Fibroblast of lung (primary cell): ENCODE results near the gene ZNF688. TPM values are rescaled to one million over a fixed set of nuclear protein-coding genes. Genes with fewer than 3 reads are reported as not detected.

ENCODE experiments used
- DNase-seq, 2 donors: peaks; one replicate each; pipeline versions ENCODE4 v3.0.0 to v3.0.0-alpha.2; 2010; ENCODE audit warnings: low read depth in 2 of 2
- H2AFZ ChIP-seq: 2 replicates; pipeline ENCODE4 v1.5.1; 2012; ENCODE audit warnings: low read length, control low read depth, inconsistent platforms
- H3K27ac ChIP-seq: 2 replicates; pipeline ENCODE4 v1.5.1; 2011; ENCODE audit warnings: low read length, control low read depth; ENCODE audit not compliant: insufficient read depth
- H3K27me3 ChIP-seq: 2 replicates; pipeline ENCODE4 v1.5.1; 2011; ENCODE audit warnings: mild to moderate bottlenecking, low read length; ENCODE audit not compliant: control insufficient read depth, insufficient read depth
- H3K36me3 ChIP-seq: 2 replicates; pipeline ENCODE4 v1.5.1; 2011; ENCODE audit warnings: low read length; ENCODE audit not compliant: control insufficient read depth, insufficient read depth
- H3K4me1 ChIP-seq: 2 replicates; pipeline ENCODE4 v1.5.1; 2011; ENCODE audit warnings: low read length; ENCODE audit not compliant: control insufficient read depth, insufficient read depth; ENCODE audit errors: extremely low read depth
- H3K4me2 ChIP-seq: 2 replicates; pipeline ENCODE4 v1.5.1; 2011; ENCODE audit warnings: low read length, control low read depth; ENCODE audit not compliant: insufficient read depth; ENCODE audit errors: extremely low read depth
- H3K4me3 ChIP-seq, 4 experiments: fragments of 200-600 bp in 1 of 4; sonication (generic) in 1 of 4; replicated peaks in 1 of 4; 2 replicates each; pipeline ENCODE4 v1.5.1; 2011 to 2016; ENCODE audit warnings: low read length in 4 of 4, low read depth in 3 of 4, mild to moderate bottlenecking in 3 of 4, control low read depth in 2 of 4, inconsistent platforms in 1 of 4, mixed read lengths in 1 of 4; ENCODE audit not compliant: insufficient read depth in 1 of 4; ENCODE audit errors: control extremely low read depth in 1 of 4
- H3K79me2 ChIP-seq: 2 replicates; pipeline ENCODE4 v1.5.1; 2012; ENCODE audit warnings: mild to moderate bottlenecking, low read length, inconsistent platforms; ENCODE audit not compliant: control insufficient read depth, insufficient read depth
- H3K9ac ChIP-seq: 2 replicates; pipeline ENCODE4 v1.5.1; 2011; ENCODE audit warnings: mild to moderate bottlenecking, low read length, control low read depth; ENCODE audit not compliant: insufficient read depth
- H3K9me3 ChIP-seq: 2 replicates; pipeline ENCODE4 v1.5.1; 2012; ENCODE audit warnings: low read depth, low read length; ENCODE audit not compliant: control insufficient read depth, insufficient read depth
- H4K20me1 ChIP-seq: 2 replicates; pipeline ENCODE4 v1.5.1; 2011; ENCODE audit warnings: low read length; ENCODE audit not compliant: control insufficient read depth, insufficient read depth; ENCODE audit errors: extremely low read depth
- CTCF ChIP-seq, 2 donors: IDR thresholded peaks in 1 of 2; conservative IDR thresholded peaks in 1 of 2; 1 replicate in 1 of 2; 2 replicates in 1 of 2; pipeline ENCODE4 v1.5.1; 2011 to 2012; ENCODE audit warnings: low read length in 2 of 2, control low read depth in 1 of 2, inconsistent platforms in 1 of 2, low read depth in 1 of 2, mild to moderate bottlenecking in 1 of 2
- EZH2 ChIP-seq: IDR thresholded peaks from 2 replicates; pipeline ENCODE4 v1.5.1; 2012; ENCODE audit warnings: low read length, control low read depth, mild to moderate bottlenecking; ENCODE audit errors: missing control alignments
- polyA plus RNA-seq, 2 donors: library from polyadenylated mRNA; depleted of rRNA in 1 of 2; stranded (reverse) in 1 of 2; unstranded in 1 of 2; fragments of >200 nt; gene quantifications; 2 replicates each; pipeline ENCODE4 v1.2.1, GENCODE V29; 2011 to 2012; ENCODE audit warnings: missing spikeins in 1 of 2
- total RNA-seq: library from RNA; depleted of rRNA; stranded (reverse); fragments of >200 nt; gene quantifications from 2 replicates; pipeline ENCODE4 v1.2.1, GENCODE V29; 2014

ZNF688 gene
- total and polyA plus RNA-seq, 2 donors (not counting 1 experiment from before 2014, with no cell fraction given): 3.0 to 12.9 TPM

DNA sequence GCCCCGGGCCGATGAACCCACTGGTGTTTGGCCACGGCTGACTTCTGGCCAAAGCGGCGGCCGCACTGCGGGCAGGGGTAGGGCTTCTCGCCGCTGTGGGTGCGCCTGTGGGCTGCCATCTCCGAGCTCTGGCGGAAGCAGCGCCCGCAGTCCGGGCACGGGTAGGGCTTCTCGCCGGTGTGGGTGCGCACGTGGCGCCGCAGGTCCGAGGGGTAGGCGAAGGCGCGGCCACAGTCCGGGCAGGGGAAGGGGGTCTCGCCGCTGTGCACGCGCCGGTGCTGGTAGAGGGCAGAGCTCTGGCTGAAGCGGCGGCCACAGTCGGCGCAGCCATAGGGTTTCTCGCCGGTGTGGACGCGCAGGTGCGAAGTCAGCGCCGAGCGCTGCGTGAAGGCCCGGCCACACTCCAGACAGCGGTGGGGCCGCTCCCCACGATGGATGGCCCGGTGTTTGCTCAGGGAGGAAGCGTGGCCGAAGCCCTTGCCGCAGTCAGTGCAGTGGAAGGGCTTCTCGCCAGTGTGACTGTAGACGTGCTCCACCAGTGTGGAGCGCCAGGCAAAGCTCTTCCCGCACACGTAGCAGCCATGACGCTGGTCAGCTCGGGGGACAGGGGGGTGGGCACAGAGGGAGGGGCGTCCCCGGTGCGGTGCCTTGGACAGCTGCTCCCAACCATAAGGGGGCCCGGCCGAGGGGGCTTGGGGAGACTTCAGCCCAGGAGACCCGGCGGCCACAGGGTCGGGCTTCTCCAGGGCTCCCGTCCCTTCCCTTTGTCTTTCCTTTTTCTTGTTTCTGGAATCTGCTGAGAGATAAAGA, 16.0 kb downstream of the ZNF688 start:
- Histone ChIP-seq H3K4me2 (no peak overlapping the region), H3K4me3 (no peak overlapping the region), H3K4me1 (no peaks in the 10 kb centered on the region), H2AFZ (no peak overlapping the region), H3K9me3 (no peaks in the 10 kb centered on the region), H3K36me3 (peaks cover 10% of the 10 kb centered on the region), H4K20me1 (no peaks in the 10 kb centered on the region), H3K79me2 (peaks cover 8% of the 10 kb centered on the region), H3K27ac (no peak overlapping the region), H3K27me3 (no peaks in the 10 kb centered on the region), H3K9ac (no peak overlapping the region)
- no peak for DNase-seq
- TF ChIP-seq CTCF (conservative IDR thresholded peaks at IDR 0.05 in 1 of 2, IDR thresholded peaks at IDR 0.05 in 1 of 2; ENCODE audit: low read depth in 1 of 2, low read length in 2 of 2) (no peak), EZH2 (no peak)

DNA sequence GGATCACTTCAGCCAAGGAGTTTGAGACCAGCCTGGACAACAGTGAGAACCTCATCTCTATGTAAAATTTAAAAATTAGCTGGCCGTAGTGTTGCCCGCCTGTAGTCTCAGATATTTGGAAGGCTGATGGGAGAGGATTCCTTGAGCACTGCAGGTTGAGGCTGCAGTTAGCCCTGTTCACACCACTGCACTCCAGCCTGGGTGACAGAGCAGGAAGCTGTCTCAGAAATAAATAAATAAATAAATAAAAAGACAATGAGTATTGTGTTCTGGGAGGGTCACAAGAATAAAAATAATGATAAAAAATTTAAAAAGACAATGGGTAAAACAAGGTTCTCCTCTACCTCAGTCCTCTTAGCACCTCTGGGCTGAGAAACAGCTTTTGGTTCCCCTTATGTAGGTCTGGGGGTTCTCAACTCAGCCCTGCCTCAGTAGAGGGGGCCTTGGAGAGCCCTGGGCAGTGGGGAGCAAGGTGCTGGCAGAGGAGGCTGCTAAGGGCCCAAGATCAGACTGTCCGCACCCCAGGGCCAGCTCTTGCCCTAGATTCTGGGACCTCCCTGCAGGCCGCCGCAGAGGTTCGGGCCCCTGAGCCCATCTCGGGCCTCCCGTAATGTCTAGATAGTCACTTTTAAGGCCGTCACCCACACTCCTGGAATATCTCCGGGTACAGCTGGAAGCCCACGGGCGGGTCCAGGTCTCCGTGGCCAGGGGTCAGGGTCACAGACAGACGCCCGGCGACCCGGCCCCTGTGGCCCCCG, 16.8 kb downstream of the ZNF688 start:
- no peaks in the 10 kb centered on the region for H3K27me3 ChIP-seq
- no peak overlapping the region for H2AFZ ChIP-seq

More for the DNA sequence above, 16.8 kb downstream of the ZNF688 start:
- Histone ChIP-seq H3K4me1 (no peaks in the 10 kb centered on the region), H3K36me3 (peaks cover 10% of the 10 kb centered on the region), H3K27ac (no peak overlapping the region), H3K4me2 (no peak overlapping the region), H3K4me3 (no peak overlapping the region), H3K9ac (no peak overlapping the region), H3K79me2 (peaks cover 8% of the 10 kb centered on the region), H4K20me1 (no peaks in the 10 kb centered on the region), H3K9me3 (no peaks in the 10 kb centered on the region)
- TF ChIP-seq CTCF (conservative IDR thresholded peaks at IDR 0.05 in 1 of 2, IDR thresholded peaks at IDR 0.05 in 1 of 2; ENCODE audit: low read depth in 1 of 2, low read length in 2 of 2) (no peak), EZH2 (no peak)
- no peak for DNase-seq
